SK-N-SH (cell line): ENCODE data around the gene MT1E. TPM values are rescaled to one million over a fixed set of nuclear protein-coding genes. Genes with fewer than 3 reads are reported as not detected.
"Not testable (repeated sequence)": the region's sequence is repeated elsewhere in the genome, so short reads cannot be mapped to it uniquely, and the experiment has no call there.

Experiments
- CTCF ChIA-PET: fragments of 300-600, 350-600 bp; formaldehyde crosslinking; extraction: SDS; loops from one replicate; lab custom pipeline; 2021; lab: Yijun Ruan, JAX
- POLR2A ChIA-PET: fragments of 350-600 bp; sonication (Branson Sonifier 250); formaldehyde crosslinking; extraction: SDS; loops from one replicate; lab custom pipeline; 2020; ENCODE audit warnings: antibody characterized with exemption, inconsistent platforms; lab: Yijun Ruan, JAX
- DNase-seq: peaks from one replicate; pipeline ENCODE4 v3.0.0; 2012
- H2AFZ ChIP-seq: fragments of 200-600 bp; sonication (generic); 2 replicates; pipeline ENCODE4 v1.8.1; 2016; ENCODE audit warnings: antibody characterized with exemption, mild to moderate bottlenecking, low read depth
- H3F3A ChIP-seq: fragments of 200-600 bp; sonication (generic); replicated peaks from 2 replicates; pipeline ENCODE3; 2016; ENCODE audit warnings: antibody characterized with exemption, mild to moderate bottlenecking; ENCODE audit not compliant: insufficient read depth
- H3K27ac ChIP-seq, 2 experiments: fragments of 200-500 bp in 1 of 2; fragments of 200-600 bp in 1 of 2; sonication (Bioruptor generic) in 1 of 2; sonication (generic), shearing (Covaris generic) in 1 of 2; 2 replicates each; pipeline versions ENCODE4 v1.5.1 to v1.6.1; 2014 to 2016; ENCODE audit warnings: low read depth in 2 of 2, inconsistent platforms in 1 of 2, low read length in 1 of 2, mild to moderate bottlenecking in 1 of 2, mixed read lengths in 1 of 2
- H3K27me3 ChIP-seq: fragments of 200-600 bp; sonication (generic), shearing (Covaris generic); 2 replicates; pipeline ENCODE4 v1.6.1; 2016; ENCODE audit warnings: mixed run types; ENCODE audit not compliant: insufficient read depth
- H3K36me3 ChIP-seq, 2 experiments: fragments of 200-500 bp in 1 of 2; fragments of 200-600 bp in 1 of 2; sonication (Bioruptor generic) in 1 of 2; sonication (generic) in 1 of 2; replicated peaks in 1 of 2; 2 replicates each; pipeline versions ENCODE3 to v1.5.1; 2014 to 2016; ENCODE audit warnings: low read length in 1 of 2, mild to moderate bottlenecking in 1 of 2; ENCODE audit not compliant: insufficient read depth in 2 of 2, control insufficient read depth in 1 of 2
- H3K4me1 ChIP-seq, 2 experiments: fragments of 200-500 bp in 1 of 2; fragments of 200-600 bp in 1 of 2; sonication (Bioruptor generic) in 1 of 2; sonication (generic), shearing (Covaris generic) in 1 of 2; 2 replicates each; pipeline versions ENCODE4 v1.5.1 to v1.6.1; 2014 to 2016; ENCODE audit warnings: low read depth in 1 of 2, low read length in 1 of 2, mixed run types in 1 of 2; ENCODE audit not compliant: insufficient read depth in 2 of 2, control insufficient read depth in 1 of 2
- H3K4me2 ChIP-seq: fragments of 200-600 bp; sonication (generic), shearing (Covaris generic); 2 replicates; pipeline ENCODE4 v1.6.1; 2017; ENCODE audit warnings: mixed run types
- H3K4me3 ChIP-seq, 2 experiments: fragments of 200-500 bp in 1 of 2; fragments of 200-600 bp in 1 of 2; sonication (Bioruptor generic) in 1 of 2; sonication (generic), shearing (Covaris generic) in 1 of 2; 2 replicates each; pipeline versions ENCODE4 v1.5.1 to v1.8.1; 2014 to 2016; ENCODE audit warnings: low read depth in 2 of 2, inconsistent platforms in 1 of 2, low read length in 1 of 2, mild to moderate bottlenecking in 1 of 2, mixed read lengths in 1 of 2, moderate library complexity in 1 of 2
- H3K79me2 ChIP-seq: fragments of 200-600 bp; sonication (generic); 2 replicates; pipeline ENCODE4 v1.8.1; 2017; ENCODE audit warnings: mild to moderate bottlenecking; ENCODE audit not compliant: insufficient read depth
- H3K9ac ChIP-seq: fragments of 200-600 bp; sonication (generic); 2 replicates; pipeline ENCODE4 v1.6.1; 2017; ENCODE audit warnings: mixed run types
- H3K9me2 ChIP-seq: fragments of 200-600 bp; sonication (generic); 2 replicates; pipeline ENCODE4 v1.6.1; 2017; ENCODE audit warnings: mixed run types
- H3K9me3 ChIP-seq: fragments of 200-600 bp; sonication (generic); 2 replicates; pipeline ENCODE4 v1.6.1; 2017; ENCODE audit warnings: mixed run types, mild to moderate bottlenecking, moderate library complexity
- H4K20me1 ChIP-seq: fragments of 200-600 bp; sonication (generic); 2 replicates; pipeline ENCODE4 v1.6.1; 2017; ENCODE audit warnings: mild to moderate bottlenecking, mixed run types; ENCODE audit not compliant: insufficient read depth
- CHD2 ChIP-seq: fragments of 150-350 bp; IDR thresholded peaks from 2 replicates; pipeline ENCODE4 v1.6.1; 2018; ENCODE audit warnings: low read length; ENCODE audit not compliant: partially characterized antibody
- CTCF ChIP-seq: fragments of 200-600 bp; sonication (generic); IDR thresholded peaks from 2 replicates; pipeline ENCODE4 v1.6.1; 2017; ENCODE audit warnings: antibody characterized with exemption, mild to moderate bottlenecking, moderate library complexity
- ELF1 ChIP-seq: IDR thresholded peaks from 2 replicates; pipeline ENCODE4 v1.4.0; 2012
- EP300 ChIP-seq, 2 experiments: IDR thresholded peaks; 2 replicates each; pipeline versions ENCODE4 v1.4.0 to v1.6.1; 2012; ENCODE audit warnings: borderline replicate concordance in 1 of 2, low read depth in 1 of 2, low read length in 1 of 2
- EZH2phosphoT487 ChIP-seq: fragments of 200-600 bp; sonication (generic); IDR thresholded peaks from 2 replicates; pipeline ENCODE4 v1.6.1; 2017; ENCODE audit warnings: low read depth, mixed run types, mild to moderate bottlenecking, antibody characterized with exemption, moderate library complexity, borderline replicate concordance
- FOXM1 ChIP-seq: IDR thresholded peaks from 2 replicates; pipeline ENCODE4 v1.4.0; 2012; ENCODE audit warnings: low read depth, mild to moderate bottlenecking
- GABPA ChIP-seq: IDR thresholded peaks from 2 replicates; pipeline ENCODE4 v1.4.0; 2012; ENCODE audit warnings: low read depth, mild to moderate bottlenecking
- GATA2 ChIP-seq: sonication (generic); formaldehyde crosslinking; IDR thresholded peaks from 2 replicates; pipeline ENCODE4 v1.5.0; 2020; ENCODE audit warnings: mild to moderate bottlenecking, missing genetic modification reagents
- JUND ChIP-seq: IDR thresholded peaks from 2 replicates; pipeline ENCODE4 v1.4.0; 2012
- POLR2AphosphoS5 ChIP-seq: IDR thresholded peaks from 2 replicates; pipeline ENCODE4 v1.6.1; 2012; ENCODE audit warnings: low read depth, low read length
- RAD21 ChIP-seq: IDR thresholded peaks from 2 replicates; pipeline ENCODE4 v1.6.1; 2012; ENCODE audit warnings: mild to moderate bottlenecking, low read length
- RXRA ChIP-seq: IDR thresholded peaks from 2 replicates; pipeline ENCODE4 v1.4.0; 2012; ENCODE audit warnings: low read depth, mild to moderate bottlenecking, borderline replicate concordance
- SMC3 ChIP-seq: IDR thresholded peaks from 2 replicates; pipeline ENCODE4 v1.6.1; 2012; ENCODE audit warnings: low read depth, low read length, improper control_type of control experiment
- ZBTB33 ChIP-seq: IDR thresholded peaks from 2 replicates; pipeline ENCODE4 v1.4.0; 2012; ENCODE audit warnings: low read depth, borderline replicate concordance
- WGBS: methylation state at CpG from one replicate; pipeline ENCODE4 v1.1.6; 2017; ENCODE audit warnings: low lambda C conversion rate; 5-methylcytosine and 5-hydroxymethylcytosine counted together
- polyA plus RNA-seq, 3 experiments: library from polyadenylated mRNA; depleted of rRNA; stranded (reverse); fragments of >200 nt; gene quantifications; 2 replicates each; pipeline ENCODE4 v1.2.3, GENCODE V29; 2012
- TF ChIP-seq, protein P1 (sequence below): IDR thresholded peaks from 2 replicates; pipeline ENCODE4; 2012

The MT1E gene
- polyA plus RNA-seq, 1 of the 3 experiments (the other 2 are of a cell fraction), result 205 TPM

GRCh38 chr16:56673921-56674320, 48.3 kb downstream of the MT1E start:
- no peak overlapping the region for H2AFZ ChIP-seq
- no peaks in the 10 kb centered on the region for H3F3A ChIP-seq
- H3K9me2 ChIP-seq, result no peaks in the 10 kb centered on the region
- H3K9ac ChIP-seq, result no peak overlapping the region
- no peak for DNase-seq
- no peaks in the 10 kb centered on the region for H3K79me2 ChIP-seq
- no peaks in the 10 kb centered on the region for H3K36me3 ChIP-seq
- H3K27me3 ChIP-seq, result peaks cover 23% of the 10 kb centered on the region
- WGBS, result 70% methylated on average over 12 of the region's 12 CpGs
- no peaks in the 10 kb centered on the region for H3K9me3 ChIP-seq
- H3K4me3 ChIP-seq, result no peak overlapping the region
- TF ChIP-seq SMC3 (peak; percentile 33), CTCF (peak; percentile 46), EP300 (IDR thresholded peaks at IDR 0.05; ENCODE audit: borderline replicate concordance in 1 of 2, low read depth in 1 of 2, low read length in 1 of 2) (no peak), CHD2 (no peak), RAD21 (peak; percentile 52)
- TF ChIP-seq, protein P1, sequence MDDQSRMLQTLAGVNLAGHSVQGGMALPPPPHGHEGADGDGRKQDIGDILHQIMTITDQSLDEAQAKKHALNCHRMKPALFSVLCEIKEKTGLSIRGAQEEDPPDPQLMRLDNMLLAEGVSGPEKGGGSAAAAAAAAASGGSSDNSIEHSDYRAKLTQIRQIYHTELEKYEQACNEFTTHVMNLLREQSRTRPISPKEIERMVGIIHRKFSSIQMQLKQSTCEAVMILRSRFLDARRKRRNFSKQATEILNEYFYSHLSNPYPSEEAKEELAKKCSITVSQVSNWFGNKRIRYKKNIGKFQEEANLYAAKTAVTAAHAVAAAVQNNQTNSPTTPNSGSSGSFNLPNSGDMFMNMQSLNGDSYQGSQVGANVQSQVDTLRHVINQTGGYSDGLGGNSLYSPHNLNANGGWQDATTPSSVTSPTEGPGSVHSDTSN, result no peak
- TF ChIP-seq, all 33 proteins: peak for 3
- Histone ChIP-seq H3K4me1 (no peaks in the 10 kb centered on the region; a peak in 1 of 4 replicates), H3K27ac (no peak overlapping the region), H3K4me2 (no peak overlapping the region), H4K20me1 (no peaks in the 10 kb centered on the region)
- ChIA-PET CTCF (interaction anchor here (0.6 to 1.2 kb wide), 8 partner anchors 11 to 1122 kb away, joined by 3 to 4 read pairs (median 3); no protein-coding TSS in a partner anchor), POLR2A (no interaction called here)

DNA sequence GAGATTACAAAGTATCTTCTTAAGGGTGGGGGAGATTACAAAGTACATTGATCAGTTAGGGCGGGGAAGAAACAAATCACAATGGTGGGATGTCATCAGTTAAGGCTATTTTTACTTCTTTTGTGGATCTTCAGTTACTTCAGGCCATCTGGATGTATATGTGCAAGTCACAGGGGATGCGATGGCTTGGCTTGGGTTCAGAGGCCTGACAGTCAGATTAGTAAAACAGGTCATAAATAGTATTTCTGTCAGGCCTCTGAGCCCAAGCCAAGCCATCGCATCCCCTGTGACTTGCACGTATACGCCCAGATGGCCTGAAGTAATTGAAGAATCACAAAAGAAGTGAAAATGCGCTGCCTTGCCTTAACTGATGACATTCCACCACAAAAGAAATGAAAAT, 49.0 kb downstream of the MT1E start:
- H3K79me2 ChIP-seq, H3K9me3 ChIP-seq, H3K27ac ChIP-seq, H3F3A ChIP-seq, DNase-seq, H3K9me2 ChIP-seq, H2AFZ ChIP-seq, H3K4me1 ChIP-seq, POLR2A ChIA-PET, H3K9ac ChIP-seq, H3K36me3 ChIP-seq, H3K4me2 ChIP-seq, H3K4me3 ChIP-seq, H4K20me1 ChIP-seq: not testable (repeated sequence)
- CTCF ChIA-PET, result interaction anchor here (0.7 to 1.2 kb wide), 5 partner anchors 11 to 119 kb away, joined by 3 read pairs; no protein-coding TSS in a partner anchor
- peaks cover 17% of the 10 kb centered on the region; the same call in 1 of the 2 replicates for H3K27me3 ChIP-seq
- 87% methylated on average over 6 of the region's 6 CpGs for WGBS

DNA sequence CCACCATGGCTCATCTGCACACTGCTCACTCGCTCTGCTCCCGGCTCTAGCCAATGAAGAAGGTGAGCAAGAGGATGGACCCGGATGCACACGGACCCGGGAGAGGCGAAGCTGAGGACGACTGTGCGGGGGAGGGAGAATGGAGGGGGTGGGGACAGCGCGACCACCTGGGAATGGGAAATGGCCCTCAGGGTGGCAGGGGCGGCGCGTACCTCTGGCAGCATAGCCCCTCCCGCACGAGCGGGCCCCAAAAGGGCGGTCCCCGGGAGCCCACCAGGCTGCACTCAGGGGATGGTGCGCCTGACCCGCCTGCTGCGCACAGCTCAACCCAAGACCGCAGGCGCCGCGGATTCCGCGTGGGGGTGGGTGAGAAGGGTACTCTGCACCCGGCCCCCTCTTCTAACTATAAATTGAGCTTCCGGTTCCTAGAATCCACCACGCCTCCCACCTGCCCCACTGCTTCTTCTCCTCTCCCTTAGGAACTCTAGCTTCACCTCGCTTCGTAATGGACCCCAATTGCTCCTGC, 50.2 kb downstream of the MT1E start:
- no peaks in the 10 kb centered on the region for H3K9me2 ChIP-seq
- no peaks in the 10 kb centered on the region for H3F3A ChIP-seq
- no peaks in the 10 kb centered on the region for H4K20me1 ChIP-seq
- no peaks in the 10 kb centered on the region for H3K79me2 ChIP-seq
- peaks cover 5% of the 10 kb centered on the region; the same call in 1 of the 2 replicates for H3K27me3 ChIP-seq
- no peak overlapping the region for H2AFZ ChIP-seq
- H3K9me3 ChIP-seq, result no peaks in the 10 kb centered on the region
- ChIA-PET CTCF (interaction anchor here (1.0 kb wide), 1 partner anchor 238 kb away, joined by 3 read pairs; no protein-coding TSS in a partner anchor), POLR2A (no interaction called here)
- no peak overlapping the region for H3K27ac ChIP-seq
- 86% methylated on average over 18 of the region's 32 CpGs for WGBS
- H3K36me3 ChIP-seq, result no peaks in the 10 kb centered on the region
- H3K4me2 ChIP-seq, result no peak overlapping the region
- no peaks in the 10 kb centered on the region; a peak in 1 of 4 replicates for H3K4me1 ChIP-seq
- H3K4me3 ChIP-seq, result no peak overlapping the region
- no peak overlapping the region for H3K9ac ChIP-seq
- DNase-seq, result no peak
- no peak for TF ChIP-seq POLR2AphosphoS5
- TF ChIP-seq FOXM1, result no peak
- TF ChIP-seq EP300 (IDR thresholded peaks at IDR 0.05; ENCODE audit: borderline replicate concordance in 1 of 2, low read depth in 1 of 2, low read length in 1 of 2), result no peak
- no peak for TF ChIP-seq JUND
- TF ChIP-seq ELF1, result no peak
- TF ChIP-seq EZH2phosphoT487, result no peak
- no peak for TF ChIP-seq RXRA
- TF ChIP-seq, protein P1, result no peak
- no peak for TF ChIP-seq GABPA
- TF ChIP-seq ZBTB33, result no peak
- no peak for TF ChIP-seq GATA2 (CRISPR knock-in tag)
- TF ChIP-seq SMC3, result no peak
